GM19463 (cell line): ENCODE results near the gene CDH13.

Source experiments
- ATAC-seq: cut with Tn5 transposase; IDR thresholded peaks from one replicate; pipeline ENCODE4 v1.9.1; 2021; ENCODE audit warnings: mild to moderate bottlenecking, moderate library complexity; ENCODE audit not compliant: unreplicated experiment

CDH13 gene

DNA sequence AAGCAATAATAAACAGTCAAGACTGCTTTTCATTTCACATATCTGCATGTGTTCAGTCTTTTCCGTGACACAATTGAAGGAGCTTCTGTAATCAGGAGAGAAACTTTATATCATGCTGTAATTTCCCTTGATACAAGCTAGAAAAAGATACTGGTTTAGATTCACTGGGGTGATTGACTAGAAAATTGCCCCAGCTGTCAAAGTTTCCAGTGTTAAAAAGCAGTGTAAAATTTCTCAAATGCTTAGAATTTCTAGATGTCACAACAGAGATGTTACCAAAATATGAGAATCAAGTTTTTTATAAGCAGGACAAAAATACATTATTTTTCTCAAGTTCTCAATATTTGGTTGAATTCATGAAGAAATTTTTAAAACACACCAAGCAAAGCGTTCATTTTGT is 888.6 kb downstream of the CDH13 start:
- ATAC-seq, result no peak

DNA sequence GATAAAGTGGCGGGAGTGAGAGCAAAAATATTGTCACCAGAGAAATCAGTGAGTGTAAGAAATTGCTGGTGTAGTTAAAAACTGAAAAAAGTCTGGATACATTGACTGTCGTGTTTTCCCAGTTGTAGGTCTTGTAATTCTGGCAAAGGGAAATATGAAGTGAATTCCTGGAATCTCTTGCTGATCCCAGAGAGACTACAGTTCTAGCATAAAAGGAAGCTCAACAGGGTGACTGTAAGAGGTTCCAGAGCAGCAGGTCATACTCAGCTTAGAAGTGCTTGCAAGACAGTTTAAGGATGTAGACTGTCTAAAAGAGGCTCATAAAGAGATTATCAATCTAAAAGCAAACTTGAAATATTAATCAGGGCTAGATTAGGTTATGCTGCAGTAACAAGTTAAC is 890.2 kb downstream of the CDH13 start:
- no peak for ATAC-seq

DNA sequence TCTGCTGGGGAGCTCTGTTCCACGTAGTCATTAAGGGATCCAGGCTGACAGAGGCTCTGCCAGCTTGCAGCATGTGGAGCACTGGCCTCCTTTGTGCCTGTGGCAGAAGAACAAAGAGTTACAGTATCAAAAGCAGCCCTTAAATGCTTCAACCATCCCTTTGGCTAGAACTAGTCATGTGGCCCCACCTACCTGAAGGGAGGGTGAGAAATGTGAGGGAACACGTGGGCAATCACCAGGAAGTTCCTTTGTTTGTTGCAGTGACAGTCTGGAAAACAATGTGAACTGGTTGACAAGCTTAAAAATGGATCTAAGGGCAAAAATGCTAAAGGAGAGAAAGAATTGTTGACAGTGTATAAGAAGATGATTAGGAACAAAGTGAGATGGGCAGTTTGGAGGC is 890.6 kb downstream of the CDH13 start:
- no peak for ATAC-seq

DNA sequence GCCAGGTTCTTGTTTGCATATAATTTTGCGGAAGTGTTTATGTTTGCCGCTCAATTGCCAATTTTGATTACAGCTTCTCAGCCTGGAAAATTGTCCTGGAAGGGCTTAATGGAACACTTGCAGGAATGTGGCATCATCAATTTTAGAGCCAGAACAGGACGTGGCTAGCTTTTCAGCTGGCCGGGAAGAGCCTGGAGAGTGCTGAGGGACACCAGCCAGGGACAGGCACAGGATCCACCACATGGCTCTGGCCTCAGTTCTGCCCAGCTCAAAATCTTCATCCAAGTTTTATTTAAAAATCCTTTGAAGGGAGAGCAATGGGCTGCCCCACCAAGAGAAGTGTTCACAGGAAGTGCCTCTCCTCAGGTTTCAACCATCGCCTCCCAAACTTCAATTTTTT is 893.8 kb downstream of the CDH13 start:
- no peak for ATAC-seq

DNA sequence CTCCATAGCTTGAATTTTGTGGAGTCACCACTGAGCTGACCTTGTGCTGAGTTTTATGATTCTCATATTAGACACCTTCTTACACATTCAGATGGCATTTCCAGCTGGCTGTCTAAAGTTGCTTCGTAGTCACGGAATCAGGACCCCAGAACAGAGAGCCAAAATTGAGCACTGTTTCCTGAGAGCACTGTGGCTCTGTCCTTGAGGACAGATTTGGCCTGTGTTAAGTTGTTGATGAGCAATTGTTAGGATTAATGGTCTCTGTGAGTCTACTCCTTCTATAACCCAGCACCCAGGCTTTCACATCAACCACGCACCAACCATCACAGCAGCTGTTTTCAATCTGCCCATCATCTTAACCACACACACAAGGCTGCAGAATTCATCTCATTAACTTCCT is 903.5 kb downstream of the CDH13 start:
- ATAC-seq, result no peak

DNA sequence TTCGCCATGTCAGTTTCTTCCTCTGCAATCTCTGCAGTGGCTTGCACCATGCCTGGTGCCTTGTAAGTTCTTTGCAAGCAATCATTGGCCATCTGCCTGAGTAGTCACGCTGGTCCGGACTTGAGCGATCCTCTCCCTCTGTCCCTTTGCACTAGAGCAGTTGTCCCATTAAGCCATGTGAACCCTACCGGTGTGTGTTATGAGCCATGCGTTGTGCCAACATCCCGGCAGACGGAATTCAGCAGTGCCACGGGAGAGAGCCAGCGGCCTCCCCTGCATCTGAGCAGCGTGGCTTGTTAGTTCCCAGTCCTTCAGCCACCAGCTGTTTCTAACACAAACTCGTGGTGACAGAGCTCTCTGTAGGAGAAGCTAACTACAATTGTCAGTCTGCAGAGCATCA is 905.9 kb downstream of the CDH13 start:
- no peak for ATAC-seq

DNA sequence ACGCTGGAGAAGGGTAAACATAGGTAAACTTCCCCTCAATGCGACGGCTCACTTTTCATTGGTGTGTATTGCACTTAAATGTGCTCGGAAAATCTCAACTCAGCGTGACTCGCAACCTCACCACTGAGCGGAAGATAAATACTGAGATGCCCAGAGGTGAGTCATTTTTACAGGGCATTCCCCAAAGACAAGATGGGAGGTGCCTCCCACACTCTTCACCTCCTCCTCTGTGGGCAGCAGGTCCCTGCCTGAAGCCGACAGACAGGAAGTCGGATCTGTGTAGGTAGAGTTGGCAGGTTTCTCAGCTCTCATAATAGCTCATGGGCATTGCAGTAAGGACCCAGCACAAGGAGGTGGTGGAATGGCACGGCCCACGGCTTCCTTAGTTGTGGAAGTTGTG is 906.4 kb downstream of the CDH13 start:
- ATAC-seq, result no peak

DNA sequence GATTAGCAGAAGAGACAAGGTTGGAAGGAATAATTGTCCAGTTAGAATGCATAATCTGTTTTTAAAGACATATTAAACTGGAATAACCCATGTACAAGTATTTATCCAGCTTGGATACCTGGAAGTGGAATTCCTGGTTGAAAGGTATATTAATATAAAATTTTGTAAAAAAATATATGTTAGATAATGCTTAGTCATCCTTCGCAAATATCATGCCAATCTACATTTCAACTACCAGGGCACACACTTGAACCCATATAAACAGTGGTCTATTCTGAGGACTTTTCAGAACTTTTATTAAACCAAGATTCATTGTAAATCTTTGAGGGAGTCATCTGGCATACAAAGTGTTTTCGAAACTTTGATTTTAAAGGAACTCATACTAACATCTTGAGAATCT is 911.9 kb downstream of the CDH13 start:
- ATAC-seq, result no peak

DNA sequence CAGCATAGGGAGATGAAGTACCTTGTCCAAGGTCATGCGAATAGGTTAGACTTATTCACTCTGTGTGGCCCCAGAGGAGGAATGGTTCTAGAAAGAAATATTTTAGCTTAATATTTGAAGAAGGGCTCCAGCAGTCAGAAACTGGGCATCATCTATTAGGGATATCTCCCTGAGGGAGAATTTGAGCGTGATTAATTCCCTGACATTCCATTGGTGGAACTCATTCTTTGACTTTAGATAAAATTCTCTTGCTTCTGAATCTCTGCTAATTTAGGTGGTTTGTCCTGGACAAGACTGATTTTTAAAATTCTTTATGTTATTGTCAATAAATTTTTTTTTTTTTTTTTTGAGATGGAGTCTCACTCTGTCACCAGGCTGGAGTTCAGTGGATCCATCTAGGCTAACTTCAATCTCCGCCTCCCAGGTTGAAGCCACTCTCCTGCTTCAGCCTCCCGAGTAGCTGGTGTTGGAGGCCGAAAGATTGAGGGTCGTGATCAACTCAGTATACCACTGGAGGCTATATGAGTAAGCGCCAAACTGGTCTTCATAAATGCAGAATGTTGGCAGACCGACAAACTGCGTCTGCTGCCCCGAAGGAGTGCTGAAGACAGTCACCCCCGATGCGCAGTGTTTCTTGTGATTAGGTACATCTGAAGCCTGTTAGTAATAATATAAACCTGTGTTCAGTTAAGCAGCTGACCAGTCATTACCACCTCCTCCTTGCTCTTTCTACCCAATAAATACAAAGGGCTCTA is 913.1 kb downstream of the CDH13 start:
- no peak for ATAC-seq

DNA sequence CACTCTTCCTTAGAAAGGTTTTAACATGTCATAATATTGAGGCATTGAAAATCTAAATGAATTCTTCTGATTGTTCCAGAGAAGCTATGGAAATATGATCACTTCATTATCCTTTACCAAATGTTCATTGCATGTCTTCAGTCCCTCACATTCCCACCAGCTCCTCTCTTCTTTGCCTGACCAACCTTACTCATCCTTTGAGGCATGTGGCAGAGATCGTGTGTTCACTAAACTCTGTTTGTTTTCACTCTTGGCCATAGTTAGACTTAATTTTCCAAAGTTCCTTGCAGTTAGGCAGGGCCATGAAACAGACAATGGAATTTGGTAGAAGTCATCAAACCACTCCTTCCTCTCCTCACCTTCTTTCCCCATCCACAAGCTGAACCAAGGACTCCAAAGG is 914.5 kb downstream of the CDH13 start:
- ATAC-seq, result no peak

DNA sequence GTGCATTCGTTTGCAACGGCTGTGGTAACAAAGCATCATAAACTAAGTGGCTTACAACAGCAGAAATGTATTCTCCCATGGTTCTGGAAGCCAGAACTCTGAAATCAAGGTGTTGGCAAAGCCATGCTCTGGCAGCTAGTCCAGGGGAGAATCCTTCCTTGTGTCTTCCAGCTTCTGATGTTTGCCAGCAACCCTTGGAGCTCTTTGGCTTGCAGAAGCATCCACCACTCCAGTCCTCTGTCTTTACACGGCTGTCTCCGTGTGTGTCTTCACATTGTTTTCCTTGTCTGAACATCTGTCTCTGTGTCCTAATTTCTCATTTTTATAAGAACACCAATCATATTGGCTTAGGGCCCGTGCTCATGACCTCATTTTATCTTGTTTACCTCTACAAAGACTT is 915.7 kb downstream of the CDH13 start:
- no peak for ATAC-seq

DNA sequence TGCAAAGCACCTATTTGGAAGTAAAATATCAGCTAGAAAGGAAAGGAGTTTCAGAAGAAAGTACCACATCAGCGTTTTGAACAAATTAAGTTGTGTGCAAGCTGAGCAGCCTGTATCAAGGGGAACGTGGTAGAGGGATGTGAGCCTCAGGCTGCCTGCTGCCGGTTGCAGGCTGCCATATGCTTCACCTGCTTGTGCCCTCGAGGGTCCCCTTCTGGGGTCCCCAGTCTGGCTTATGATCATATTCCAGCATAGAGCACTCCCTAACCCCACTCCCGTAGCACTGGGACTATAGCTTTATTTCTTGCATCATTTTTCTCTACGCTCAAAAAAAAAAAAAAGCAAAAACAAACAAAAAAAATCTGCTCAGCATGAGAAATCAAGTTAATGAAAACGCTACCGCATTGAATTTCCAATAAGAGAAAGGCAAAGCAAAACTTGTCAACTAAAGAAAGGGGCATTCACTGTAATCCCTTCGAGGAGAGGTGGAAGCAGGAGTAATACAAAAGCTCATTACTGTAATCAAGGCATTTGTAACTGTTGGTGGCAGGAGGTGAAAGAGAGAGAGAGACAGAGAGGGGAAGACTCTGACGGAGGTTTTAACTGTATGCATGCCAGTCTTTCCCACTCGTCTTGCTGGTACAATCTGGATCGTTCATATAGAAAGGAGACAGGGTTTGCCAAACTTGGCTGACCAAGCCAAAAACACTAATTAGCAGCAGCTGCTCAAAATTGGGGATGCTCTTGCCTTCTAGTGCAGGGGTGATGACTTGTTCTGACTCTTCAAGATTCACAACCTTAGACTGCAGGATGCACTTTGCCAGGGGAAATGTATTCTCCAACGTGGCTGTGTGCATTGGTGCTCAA is 922.8 kb downstream of the CDH13 start:
- ATAC-seq, result no peak

DNA sequence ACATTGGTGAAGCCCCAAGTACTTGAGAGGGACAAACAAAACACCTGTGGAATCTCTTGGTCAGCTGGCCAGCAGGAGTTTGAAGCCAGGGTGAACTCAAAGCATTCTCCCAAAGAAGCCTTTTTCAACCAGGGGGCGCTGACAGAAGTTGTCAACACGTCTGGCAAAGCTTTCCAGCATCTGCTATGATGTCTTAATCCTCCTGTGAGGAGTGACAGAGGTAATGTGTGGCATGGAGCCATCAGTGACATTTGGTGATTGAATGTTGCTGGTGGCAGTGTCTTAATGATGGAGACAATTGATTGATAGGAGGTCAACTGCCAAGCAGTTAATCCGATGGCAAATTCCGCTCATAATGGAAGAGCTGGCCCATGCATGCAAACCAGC is 923.4 kb downstream of the CDH13 start:
- no peak for ATAC-seq

DNA sequence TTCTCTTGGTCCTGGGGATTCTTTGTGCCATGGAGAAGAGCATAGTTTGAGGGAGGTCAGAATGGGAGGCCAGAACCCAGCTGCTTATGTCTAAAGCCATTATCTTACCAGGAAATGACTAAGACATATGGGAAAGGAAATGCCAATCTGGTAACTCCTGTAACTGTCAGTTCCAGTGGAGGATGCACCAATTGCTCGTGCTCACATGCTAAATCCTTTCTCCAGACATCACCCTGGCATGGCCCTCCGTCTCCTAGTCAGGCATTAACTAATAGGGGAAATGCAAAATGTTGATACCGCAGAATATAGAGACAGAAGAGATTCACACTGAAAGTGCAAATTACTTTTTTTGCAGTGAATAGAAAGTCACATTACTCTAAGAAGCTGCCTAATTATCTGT is 925.5 kb downstream of the CDH13 start:
- no peak for ATAC-seq

DNA sequence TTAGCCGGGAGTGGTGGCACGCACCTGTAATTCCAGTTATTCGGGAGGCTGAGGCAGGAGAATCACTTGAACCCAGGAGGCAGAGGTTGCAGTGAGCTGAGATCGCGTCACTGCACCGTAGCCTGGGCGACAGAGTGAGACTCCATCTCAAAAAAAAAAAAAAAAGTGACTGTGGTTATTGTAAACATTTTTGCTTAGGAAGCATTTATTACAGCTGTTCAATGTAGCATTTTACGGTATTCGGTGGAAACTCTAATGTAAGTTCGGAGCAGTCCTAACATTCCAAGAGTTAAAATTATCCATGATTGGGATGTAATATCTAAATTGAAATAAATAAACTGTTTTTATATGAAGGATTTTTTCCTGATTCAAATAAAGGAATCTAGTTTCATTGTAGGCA is 926.2 kb downstream of the CDH13 start:
- no peak for ATAC-seq

DNA sequence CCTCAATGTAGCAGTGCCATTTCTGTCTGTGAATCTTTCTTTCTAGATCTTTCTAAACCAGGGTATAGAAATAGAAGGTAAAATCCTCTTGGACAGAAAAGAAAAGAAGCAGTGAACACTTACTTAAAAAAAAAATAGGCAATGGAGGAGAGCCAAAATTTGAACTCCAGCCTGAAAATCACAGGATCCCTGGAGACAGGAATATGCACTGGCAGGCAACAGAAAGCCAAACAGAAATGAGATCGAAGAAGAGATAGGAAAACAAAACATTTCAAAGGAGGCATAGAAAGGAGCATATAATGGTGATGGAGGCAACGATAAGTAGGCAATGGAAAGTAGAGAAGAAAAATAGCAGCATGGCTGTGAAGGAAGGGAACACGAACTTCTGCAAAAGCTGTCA is 927.3 kb downstream of the CDH13 start:
- ATAC-seq, result no peak

DNA sequence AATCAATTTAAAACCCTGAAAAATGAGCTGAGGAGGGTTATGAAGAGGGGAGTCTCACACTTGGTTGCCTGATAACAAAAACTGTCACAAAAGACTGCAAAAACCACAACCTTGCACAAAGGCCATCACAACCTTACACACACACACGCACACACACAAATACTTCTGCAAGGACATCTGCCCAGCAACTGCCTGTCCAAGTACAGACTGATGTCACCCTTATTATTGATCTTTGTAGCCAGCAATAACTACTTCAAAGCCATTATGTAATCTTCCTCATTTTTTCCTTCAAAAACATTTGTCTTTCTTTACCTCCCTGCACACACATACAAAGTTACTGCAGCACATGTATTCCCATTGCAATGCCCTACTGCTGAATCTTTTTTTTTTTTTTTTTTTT is 927.8 kb downstream of the CDH13 start:
- no peak for ATAC-seq

DNA sequence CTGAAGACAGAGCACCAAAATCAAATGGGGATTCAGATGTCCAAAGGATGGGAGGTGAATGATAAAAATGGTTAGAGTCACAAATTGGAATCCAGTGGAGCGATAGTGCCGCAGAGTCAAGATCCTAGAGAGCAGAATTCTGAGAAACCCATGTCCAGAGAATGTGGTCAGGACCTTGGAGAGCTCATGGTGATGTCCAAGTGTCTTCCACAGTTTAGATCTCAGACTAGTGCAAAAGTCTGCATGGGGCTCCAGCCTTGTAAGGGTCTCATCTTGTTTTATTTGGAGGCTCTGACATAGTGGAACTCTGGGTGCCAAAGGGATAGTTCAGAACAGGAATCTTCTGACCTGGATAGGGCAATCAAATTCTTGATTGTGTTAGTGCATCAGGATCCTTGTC is 935.1 kb downstream of the CDH13 start:
- no peak for ATAC-seq

DNA sequence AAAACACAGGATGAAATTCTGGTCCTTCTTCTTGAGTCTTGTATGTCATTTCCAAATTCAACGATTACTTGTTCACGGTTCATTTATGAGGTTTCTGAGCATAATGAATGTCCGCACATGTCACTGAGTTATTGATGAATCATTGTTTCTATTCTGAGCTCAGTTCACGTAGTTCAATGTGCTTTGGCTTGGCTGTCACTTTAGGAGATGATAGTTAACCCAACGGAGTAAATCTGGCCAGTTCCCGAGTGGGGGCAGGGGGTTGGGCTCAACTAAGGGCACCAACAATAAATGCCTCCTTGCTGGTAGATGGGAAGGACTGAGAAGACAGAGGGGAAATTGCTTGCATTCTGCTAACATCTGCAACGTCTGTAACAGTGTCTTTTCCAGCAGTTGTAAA is 941.6 kb downstream of the CDH13 start:
- no peak for ATAC-seq

DNA sequence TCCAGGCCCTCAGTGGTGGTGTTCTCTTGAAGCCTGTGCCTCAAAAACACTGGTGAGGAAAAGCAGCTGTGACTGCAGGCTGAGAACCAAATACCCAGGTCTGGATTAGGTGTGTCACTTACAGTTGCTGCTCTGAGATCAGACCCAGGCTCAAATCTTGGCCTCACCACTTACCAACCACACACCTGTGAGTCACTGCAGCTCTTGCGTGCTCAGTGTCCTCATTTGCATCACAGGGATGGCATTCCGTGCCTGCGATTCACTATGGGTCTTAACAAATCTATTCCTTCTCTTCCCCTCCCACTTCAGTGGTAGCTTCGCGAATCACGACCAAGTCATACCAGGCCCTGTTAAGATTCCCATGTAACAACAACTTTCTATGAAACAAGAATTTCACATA is 947.6 kb downstream of the CDH13 start:
- ATAC-seq, result no peak

DNA sequence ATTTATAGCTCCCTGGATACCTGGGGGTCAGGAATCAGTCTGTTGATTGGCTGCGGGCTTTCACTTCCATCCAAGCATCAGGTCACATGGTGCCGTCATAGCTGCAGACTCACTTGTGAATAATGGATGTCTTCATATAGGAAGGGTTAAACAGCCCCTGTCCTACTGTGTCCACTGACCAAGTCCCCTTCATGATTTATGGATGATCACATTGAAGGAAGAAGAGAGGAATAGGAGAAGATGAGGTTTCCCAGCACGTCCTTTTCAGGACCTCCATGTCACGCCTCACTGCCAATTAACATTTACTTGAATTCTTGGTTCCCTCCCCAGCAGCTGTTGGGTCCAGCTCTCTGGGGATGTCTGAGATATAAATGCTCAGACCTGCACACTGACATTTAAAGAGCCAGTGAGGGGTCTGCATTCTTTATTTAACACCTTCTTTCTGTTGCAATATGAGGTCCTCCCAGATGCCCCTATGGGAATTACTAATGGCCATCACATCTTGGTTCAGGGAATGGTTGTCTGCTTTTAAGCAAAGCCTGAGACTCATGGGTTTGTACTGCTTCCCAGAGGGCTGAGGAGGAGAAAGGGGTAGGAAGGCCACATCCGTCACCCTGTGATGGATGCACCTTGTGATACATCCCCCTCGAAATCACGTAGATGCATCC is 950.4 kb downstream of the CDH13 start:
- ATAC-seq, result no peak

DNA sequence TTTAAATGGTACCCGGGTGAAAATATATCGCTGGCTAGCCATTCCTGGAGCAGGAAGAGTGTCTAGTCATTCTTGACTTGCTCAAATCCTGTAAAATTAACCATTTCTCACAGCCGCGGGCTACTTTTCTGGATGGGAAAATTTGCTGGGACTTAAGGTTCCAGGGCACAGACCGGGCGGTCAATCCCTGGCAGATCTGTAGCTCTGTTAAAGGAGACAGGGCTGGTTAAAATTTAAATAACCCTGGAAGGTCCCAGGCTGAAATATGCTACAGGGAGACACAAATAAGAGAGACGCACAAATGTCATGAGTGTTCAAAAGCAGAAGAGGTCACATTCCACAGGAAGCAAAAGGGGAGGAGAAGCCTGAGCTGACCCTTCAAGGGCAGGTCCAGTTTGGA is 951.4 kb downstream of the CDH13 start:
- ATAC-seq, result no peak
